B cell (primary cell): Measurements from ENCODE around the gene INSR. TPM values are rescaled to one million over a fixed set of nuclear protein-coding genes. Genes with fewer than 3 reads are reported as not detected.

Experiments
- ATAC-seq: fragments of 200-7000 bp; cut with Tn5 transposase; one replicate; pipeline ENCODE4 v1.10.0; 2021; ENCODE audit warnings: low read depth, mild to moderate bottlenecking, moderate number of reproducible peaks, moderate library complexity
- CTCF ChIA-PET: fragments of 350-600 bp; sonication (Branson Sonifier 250); formaldehyde crosslinking; loops from one replicate; lab custom pipeline; 2021; ENCODE audit warnings: antibody characterized with exemption, inconsistent platforms; lab: Charles Lee
- POLR2A ChIA-PET: fragments of 350-600 bp; sonication (Branson Sonifier 250); formaldehyde crosslinking; loops from one replicate; lab custom pipeline; 2021; ENCODE audit warnings: antibody characterized with exemption; lab: Charles Lee
- DNase-seq: peaks from one replicate; pipeline ENCODE4 v3.0.0; 2013
- H2AFZ ChIP-seq: 2 replicates; pipeline ENCODE4 v1.6.1; 2012; ENCODE audit warnings: mild to moderate bottlenecking, low read depth, low read length; ENCODE audit not compliant: insufficient read depth, poor library complexity, severe bottlenecking
- H3K27ac ChIP-seq, 2 donors: 1 replicate in 1 of 2; 2 replicates in 1 of 2; pipeline ENCODE4 v1.5.1; 2012 to 2013; ENCODE audit warnings: low read length in 2 of 2, mild to moderate bottlenecking in 2 of 2, moderate library complexity in 1 of 2
- H3K27me3 ChIP-seq, 4 experiments: fragments of 200-600 bp in 1 of 4; sonication (generic) in 1 of 4; replicated peaks in 1 of 4; 1 replicate in 2 of 4; 2 replicates in 2 of 4; pipeline versions ENCODE4 v1.6.1 to v1.7.0; 2013 to 2016; ENCODE audit warnings: low read length in 3 of 4, mild to moderate bottlenecking in 2 of 4, mixed read lengths in 1 of 4, moderate library complexity in 1 of 4; ENCODE audit not compliant: insufficient read depth in 4 of 4, control insufficient read depth in 3 of 4; ENCODE audit errors: control extremely low read depth in 1 of 4
- H3K36me3 ChIP-seq, 2 experiments: replicated peaks in 1 of 2; 1 replicate in 1 of 2; 2 replicates in 1 of 2; pipeline versions ENCODE4 v1.6.1 to v1.7.1; 2013; ENCODE audit warnings: low read length in 1 of 2; ENCODE audit not compliant: insufficient read depth in 2 of 2, control insufficient read depth in 1 of 2; ENCODE audit errors: control extremely low read depth in 1 of 2, extremely low read depth in 1 of 2
- H3K4me1 ChIP-seq, 2 donors: fragments of 200-600 bp in 1 of 2; sonication (generic) in 1 of 2; 1 replicate in 1 of 2; 2 replicates in 1 of 2; pipeline versions ENCODE4 v1.5.1 to v1.6.1; 2013 to 2017; ENCODE audit warnings: low read length in 2 of 2; ENCODE audit not compliant: control insufficient read depth in 2 of 2, insufficient read depth in 2 of 2
- H3K4me2 ChIP-seq: replicated peaks from 2 replicates; pipeline ENCODE3; 2012; ENCODE audit warnings: mild to moderate bottlenecking, low read depth, low read length; ENCODE audit not compliant: poor library complexity, severe bottlenecking
- H3K4me3 ChIP-seq, 5 experiments: fragments of 200-600 bp in 1 of 5; sonication (generic) in 1 of 5; 1 replicate in 3 of 5; 2 replicates in 2 of 5; pipeline versions ENCODE4 v1.5.1 to v1.7.0; 2011 to 2016; ENCODE audit warnings: low read length in 4 of 5, mild to moderate bottlenecking in 4 of 5, low read depth in 2 of 5, control low read depth in 1 of 5, moderate library complexity in 1 of 5; ENCODE audit not compliant: insufficient read depth in 1 of 5; ENCODE audit errors: control extremely low read depth in 1 of 5, extremely low read depth in 1 of 5
- H3K79me2 ChIP-seq: fragments of 200-600 bp; sonication (generic); one replicate; pipeline ENCODE4 v1.6.0; 2016; ENCODE audit warnings: low read length; ENCODE audit not compliant: control insufficient read depth, insufficient read depth
- H3K9ac ChIP-seq: fragments of 200-600 bp; sonication (generic); 2 replicates; pipeline ENCODE4 v1.6.1; 2017; ENCODE audit warnings: mild to moderate bottlenecking, low read length, moderate library complexity
- H3K9me3 ChIP-seq, 3 donors: one replicate each; pipeline versions ENCODE4 v1.6.1 to v1.7.1; 2013; ENCODE audit warnings: low read length in 2 of 3; ENCODE audit not compliant: control insufficient read depth in 2 of 3, insufficient read depth in 1 of 3; ENCODE audit errors: control extremely low read depth in 1 of 3
- H4K20me1 ChIP-seq: 2 replicates; pipeline ENCODE4 v1.6.0; 2012; ENCODE audit warnings: mild to moderate bottlenecking, low read length; ENCODE audit not compliant: insufficient read depth, control insufficient read depth, poor library complexity, severe bottlenecking
- H3K27ac Mint-ChIP-seq: one replicate; pipeline ENCODE4 v1.8.0; 2021; ENCODE audit warnings: mixed read lengths
- H3K27me3 Mint-ChIP-seq: one replicate; pipeline ENCODE4 v1.8.0; 2021; ENCODE audit warnings: mixed read lengths
- H3K4me1 Mint-ChIP-seq: one replicate; pipeline ENCODE4 v1.8.0; 2021; ENCODE audit warnings: mixed read lengths
- H3K4me3 Mint-ChIP-seq: one replicate; pipeline ENCODE4 v1.8.0; 2021; ENCODE audit warnings: mixed read lengths
- H3K9me3 Mint-ChIP-seq: one replicate; pipeline ENCODE4 v1.8.0; 2022; ENCODE audit warnings: mixed read lengths; ENCODE audit not compliant: insufficient read depth
- EZH2 ChIP-seq: IDR thresholded peaks from 2 replicates; pipeline ENCODE4 v1.6.1; 2012; ENCODE audit warnings: borderline replicate concordance, low read depth, mild to moderate bottlenecking, moderate library complexity, low read length; ENCODE audit not compliant: insufficient read depth, poor library complexity, severe bottlenecking
- WGBS: methylation state at CpG from one replicate; pipeline ENCODE4 v1.1.5; 2013; ENCODE audit warnings: missing lambda C conversion rate; ENCODE audit not compliant: insufficient coverage; 5-methylcytosine and 5-hydroxymethylcytosine counted together
- intact Hi-C: fragments of 100-400 bp; cut with micrococcal nuclease; formaldehyde crosslinking; loops from one replicate; pipeline ENCODE4 v1.10.0; 2022
- polyA plus RNA-seq: library from polyadenylated mRNA; depleted of rRNA; stranded (reverse); fragments of >200 nt; gene quantifications from 2 replicates; pipeline ENCODE4 v1.2.3, GENCODE V29; 2012
- total RNA-seq, 2 donors: library from RNA; stranded (reverse); fragments of 120-200 nt in 1 of 2; gene quantifications; 1 replicate in 1 of 2; 2 replicates in 1 of 2; pipeline versions ENCODE4 v1.2.3 to v1.2.4, GENCODE V29; 2013 to 2022
- TF ChIP-seq, protein P1 (sequence below): fragments of 200-600 bp; IDR thresholded peaks from one replicate; pipeline ENCODE4 v1.8.0; 2022; ENCODE audit warnings: antibody characterized with exemption, mild to moderate bottlenecking

Gene INSR
- total and polyA plus RNA-seq, 2 donors (not counting 1 experiment from before 2014, with no cell fraction given), result 1.4 to 6.3 TPM

DNA sequence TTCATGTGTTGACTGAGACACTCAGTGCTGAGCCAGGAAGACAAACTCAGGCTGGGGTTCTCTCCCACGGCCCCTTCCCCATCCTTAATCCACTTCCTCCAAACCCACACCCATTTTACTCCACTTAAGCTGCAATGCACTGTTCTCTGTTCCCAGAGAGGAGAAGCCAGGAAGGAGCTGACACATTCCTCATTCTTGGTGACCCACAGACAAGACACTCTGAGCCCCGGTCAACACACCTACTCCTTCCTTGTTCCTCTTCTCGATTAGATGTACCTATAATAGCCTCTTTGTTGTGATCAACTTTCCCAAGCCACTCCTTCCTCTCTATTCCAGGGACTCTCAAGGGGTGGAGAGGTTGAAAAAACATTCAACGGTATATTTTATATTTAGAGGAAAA is 47.1 kb downstream of the INSR start:
- ATAC-seq, result no peak
- intact Hi-C loops, result no loop called here

DNA sequence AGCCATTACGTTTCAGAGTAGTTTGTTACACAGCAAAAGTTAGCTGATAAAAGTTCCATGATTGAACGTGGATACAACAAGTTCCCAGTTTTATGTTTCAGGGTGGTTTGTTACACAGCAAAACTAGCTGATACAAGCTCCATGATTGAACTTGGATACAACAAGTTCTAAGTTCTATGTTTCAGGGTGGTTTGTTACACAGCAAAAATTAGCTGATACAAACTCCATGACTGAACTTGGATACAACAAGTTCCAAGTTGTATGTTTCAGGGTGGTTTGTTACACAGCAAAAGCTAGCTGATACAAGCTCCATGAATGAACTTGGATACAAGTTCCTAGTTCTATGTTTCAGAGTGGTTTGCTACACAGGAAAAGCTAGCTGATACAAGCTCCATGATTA is 47.6 kb downstream of the INSR start:
- ChIA-PET POLR2A (interaction anchor here (0.5 to 0.6 kb wide), 2 partner anchors 31 to 299 kb away, joined by 5 to 8 read pairs; no protein-coding TSS in a partner anchor), CTCF (interaction anchor here (1.2 to 1.4 kb wide), 2 partner anchors 83 to 97 kb away, joined by 3 to 4 read pairs; no protein-coding TSS in a partner anchor)
- Histone ChIP-seq H3K79me2 (no peaks in the 10 kb centered on the region), H3K4me3 (no peak overlapping the region), H3K4me2 (no peak overlapping the region), H3K27ac (no peak overlapping the region), H3K27me3 (no peaks in the 10 kb centered on the region), H2AFZ (no peak overlapping the region), H3K36me3 (no peaks in the 10 kb centered on the region), H3K4me1 (peaks cover 0 to 11% of the 10 kb centered on the region in 2 donors), H3K9ac (no peak overlapping the region), H4K20me1 (no peaks in the 10 kb centered on the region), H3K9me3 (peaks cover 0 to 5% (median 3%) of the 10 kb centered on the region in 3 donors)
- H3K27ac Mint-ChIP-seq, result no peak overlapping the region
- no peak for ATAC-seq
- intact Hi-C loops, result no loop called here
- H3K4me3 Mint-ChIP-seq, result no peak overlapping the region
- H3K9me3 Mint-ChIP-seq, result peaks cover 2% of the 10 kb centered on the region
- WGBS, result 85% methylated on average over 2 of the region's 2 CpGs
- peaks cover 4% of the 10 kb centered on the region for H3K27me3 Mint-ChIP-seq
- DNase-seq, result no peak
- peaks cover 13% of the 10 kb centered on the region for H3K4me1 Mint-ChIP-seq
- TF ChIP-seq, protein P1, sequence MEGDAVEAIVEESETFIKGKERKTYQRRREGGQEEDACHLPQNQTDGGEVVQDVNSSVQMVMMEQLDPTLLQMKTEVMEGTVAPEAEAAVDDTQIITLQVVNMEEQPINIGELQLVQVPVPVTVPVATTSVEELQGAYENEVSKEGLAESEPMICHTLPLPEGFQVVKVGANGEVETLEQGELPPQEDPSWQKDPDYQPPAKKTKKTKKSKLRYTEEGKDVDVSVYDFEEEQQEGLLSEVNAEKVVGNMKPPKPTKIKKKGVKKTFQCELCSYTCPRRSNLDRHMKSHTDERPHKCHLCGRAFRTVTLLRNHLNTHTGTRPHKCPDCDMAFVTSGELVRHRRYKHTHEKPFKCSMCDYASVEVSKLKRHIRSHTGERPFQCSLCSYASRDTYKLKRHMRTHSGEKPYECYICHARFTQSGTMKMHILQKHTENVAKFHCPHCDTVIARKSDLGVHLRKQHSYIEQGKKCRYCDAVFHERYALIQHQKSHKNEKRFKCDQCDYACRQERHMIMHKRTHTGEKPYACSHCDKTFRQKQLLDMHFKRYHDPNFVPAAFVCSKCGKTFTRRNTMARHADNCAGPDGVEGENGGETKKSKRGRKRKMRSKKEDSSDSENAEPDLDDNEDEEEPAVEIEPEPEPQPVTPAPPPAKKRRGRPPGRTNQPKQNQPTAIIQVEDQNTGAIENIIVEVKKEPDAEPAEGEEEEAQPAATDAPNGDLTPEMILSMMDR, result no peak
- no peak for TF ChIP-seq EZH2

More for the DNA sequence above, 47.1 kb downstream of the INSR start:
- Mint-ChIP-seq H3K27ac (no peak overlapping the region), H3K9me3 (peaks cover 2% of the 10 kb centered on the region), H3K27me3 (peaks cover 4% of the 10 kb centered on the region), H3K4me1 (peaks cover 9% of the 10 kb centered on the region), H3K4me3 (no peak overlapping the region)
- Histone ChIP-seq H3K79me2 (no peaks in the 10 kb centered on the region), H3K9me3 (peaks cover 0 to 5% (median 3%) of the 10 kb centered on the region in 3 donors), H3K27me3 (no peaks in the 10 kb centered on the region), H4K20me1 (no peaks in the 10 kb centered on the region), H3K4me3 (no peak overlapping the region), H3K27ac (no peak overlapping the region), H3K36me3 (no peaks in the 10 kb centered on the region), H2AFZ (no peak overlapping the region), H3K4me2 (no peak overlapping the region), H3K9ac (no peak overlapping the region), H3K4me1 (peaks cover 0 to 10% of the 10 kb centered on the region in 2 donors)
- DNase-seq, result no peak
- TF ChIP-seq, protein P1, result no peak
- no peak for TF ChIP-seq EZH2
- ChIA-PET CTCF (interaction anchor here (1.2 to 1.4 kb wide), 2 partner anchors 83 to 98 kb away, joined by 3 to 4 read pairs; no protein-coding TSS in a partner anchor), POLR2A (interaction anchor here (0.5 to 0.6 kb wide), 2 partner anchors 298 to 358 kb away, joined by 4 to 5 read pairs; no protein-coding TSS in a partner anchor)
- 89% methylated on average over 1 of the region's 4 CpGs for WGBS
